MCF 10A (cell line): Measurements from ENCODE around the gene VARS1. TPM values are rescaled to one million over a fixed set of nuclear protein-coding genes. Genes with fewer than 3 reads are reported as not detected.

Source experiments
- BruUV-seq: library from RNA; stranded (reverse); fragments of 400-500 nt; replicated peaks from 2 replicates; lab custom pipeline; 2021; lab: Mats Ljungman, UMichigan
- CTCF ChIA-PET: fragments of 300-600 bp; sonication (Branson Sonifier 250); formaldehyde crosslinking; extraction: SDS; loops from one replicate; lab custom pipeline; 2021; ENCODE audit warnings: antibody characterized with exemption, inconsistent platforms; lab: Yijun Ruan, JAX
- POLR2A ChIA-PET: fragments of 300-600, 350-650 bp; sonication (Branson Sonifier 250); formaldehyde crosslinking; extraction: SDS; loops from one replicate; lab custom pipeline; 2020; ENCODE audit warnings: antibody characterized with exemption, inconsistent platforms; lab: Yijun Ruan, JAX
- DNase-seq: peaks from one replicate; pipeline ENCODE4 v3.0.0-alpha.2; 2018; ENCODE audit not compliant: unreplicated experiment
- H3K27ac Mint-ChIP-seq: one replicate; pipeline ENCODE4 v1.8.0; 2022; ENCODE audit warnings: mild to moderate bottlenecking, low read depth, mixed read lengths; ENCODE audit not compliant: unreplicated experiment
- H3K27me3 Mint-ChIP-seq: one replicate; pipeline ENCODE4 v1.8.0; 2022; ENCODE audit warnings: mixed read lengths; ENCODE audit not compliant: insufficient read depth, unreplicated experiment
- H3K36me3 Mint-ChIP-seq: one replicate; pipeline ENCODE4 v1.8.0; 2022; ENCODE audit warnings: mild to moderate bottlenecking, moderate library complexity, mixed read lengths; ENCODE audit not compliant: insufficient read depth, unreplicated experiment
- H3K4me1 Mint-ChIP-seq: one replicate; pipeline ENCODE4 v1.8.0; 2022; ENCODE audit warnings: mixed read lengths; ENCODE audit not compliant: insufficient read depth, unreplicated experiment
- H3K4me3 Mint-ChIP-seq: one replicate; pipeline ENCODE4 v1.8.0; 2022; ENCODE audit warnings: mild to moderate bottlenecking, moderate library complexity, mixed read lengths; ENCODE audit not compliant: unreplicated experiment
- H3K9me3 Mint-ChIP-seq: one replicate; pipeline ENCODE4 v1.8.0; 2022; ENCODE audit warnings: mixed read lengths; ENCODE audit not compliant: unreplicated experiment
- intact Hi-C: fragments of 100-400 bp; cut with micrococcal nuclease; formaldehyde crosslinking; loops from 2 replicates; pipeline ENCODE4 v1.14.1; 2022
- total RNA-seq: library from RNA; stranded (reverse); gene quantifications from 2 replicates; pipeline ENCODE4 v1.2.3, GENCODE V29; 2022
- TF ChIP-seq, protein P1 (sequence below): fragments of 200-600 bp; IDR thresholded peaks from one replicate; pipeline ENCODE4 v1.8.0; 2022; ENCODE audit warnings: antibody characterized with exemption, mild to moderate bottlenecking; ENCODE audit not compliant: unreplicated experiment

VARS1 gene
- total RNA-seq, 1 experiment from 2014 or later = 200 TPM

GRCh38 chr6:31767096-31767645, 28.4 kb downstream of the VARS1 start:
- no peaks in the 10 kb centered on the region for H3K27me3 Mint-ChIP-seq
- intact Hi-C loops = no loop called here
- no peaks in the 10 kb centered on the region for H3K36me3 Mint-ChIP-seq
- no peak overlapping the region for H3K27ac Mint-ChIP-seq
- TF ChIP-seq, protein P1, sequence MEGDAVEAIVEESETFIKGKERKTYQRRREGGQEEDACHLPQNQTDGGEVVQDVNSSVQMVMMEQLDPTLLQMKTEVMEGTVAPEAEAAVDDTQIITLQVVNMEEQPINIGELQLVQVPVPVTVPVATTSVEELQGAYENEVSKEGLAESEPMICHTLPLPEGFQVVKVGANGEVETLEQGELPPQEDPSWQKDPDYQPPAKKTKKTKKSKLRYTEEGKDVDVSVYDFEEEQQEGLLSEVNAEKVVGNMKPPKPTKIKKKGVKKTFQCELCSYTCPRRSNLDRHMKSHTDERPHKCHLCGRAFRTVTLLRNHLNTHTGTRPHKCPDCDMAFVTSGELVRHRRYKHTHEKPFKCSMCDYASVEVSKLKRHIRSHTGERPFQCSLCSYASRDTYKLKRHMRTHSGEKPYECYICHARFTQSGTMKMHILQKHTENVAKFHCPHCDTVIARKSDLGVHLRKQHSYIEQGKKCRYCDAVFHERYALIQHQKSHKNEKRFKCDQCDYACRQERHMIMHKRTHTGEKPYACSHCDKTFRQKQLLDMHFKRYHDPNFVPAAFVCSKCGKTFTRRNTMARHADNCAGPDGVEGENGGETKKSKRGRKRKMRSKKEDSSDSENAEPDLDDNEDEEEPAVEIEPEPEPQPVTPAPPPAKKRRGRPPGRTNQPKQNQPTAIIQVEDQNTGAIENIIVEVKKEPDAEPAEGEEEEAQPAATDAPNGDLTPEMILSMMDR = no peak
- no peak for DNase-seq
- H3K4me1 Mint-ChIP-seq = no peaks in the 10 kb centered on the region
- H3K9me3 Mint-ChIP-seq = no peaks in the 10 kb centered on the region
- no TSS peak for BruUV-seq
- POLR2A ChIA-PET = no interaction called here
- no peak overlapping the region for H3K4me3 Mint-ChIP-seq
- CTCF ChIA-PET = no interaction called here

DNA sequence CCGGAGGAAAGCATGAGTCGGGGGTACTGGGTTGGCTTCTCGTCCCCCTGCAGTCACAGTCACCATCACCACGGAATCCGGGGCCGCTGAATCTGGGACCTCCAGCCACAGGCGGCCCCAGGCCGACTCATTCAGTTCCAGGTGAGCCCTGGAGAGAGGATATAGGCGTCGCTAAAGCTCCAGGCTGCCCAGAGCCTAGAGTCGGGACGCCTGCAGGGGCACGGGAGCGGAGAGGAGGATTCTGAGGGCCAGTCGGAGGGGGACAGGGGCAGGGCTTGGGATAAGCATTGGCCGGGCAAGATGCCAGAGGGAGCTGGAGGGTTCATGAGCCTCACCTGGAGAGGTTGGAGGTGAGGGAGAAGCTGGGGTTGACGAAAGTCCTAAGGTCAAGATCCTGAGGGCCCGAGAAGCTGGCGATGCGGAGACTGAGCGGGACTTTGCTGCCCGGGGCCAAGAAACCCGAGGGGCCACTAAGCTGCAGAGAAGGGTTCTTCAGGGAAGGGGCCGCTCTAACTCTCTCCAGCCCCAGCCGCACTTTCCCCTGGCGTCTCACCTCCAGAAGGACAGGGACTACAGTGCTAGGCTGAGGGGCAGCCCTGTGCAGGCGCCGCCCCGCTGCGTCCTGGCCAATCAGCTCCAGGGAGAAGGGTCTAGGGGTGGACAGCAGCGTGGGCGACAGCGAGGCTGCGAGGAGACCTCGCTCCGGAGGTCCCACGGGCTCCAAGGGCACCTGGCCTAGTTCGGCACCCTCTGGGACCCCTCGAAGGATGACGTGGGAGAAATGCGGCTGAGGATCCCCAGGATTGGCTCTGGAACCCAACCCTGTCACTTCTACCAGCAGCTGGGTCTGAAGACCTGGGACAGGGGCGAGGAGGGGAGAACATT, 29.4 kb downstream of the VARS1 start:
- intact Hi-C loops = no loop called here
- H3K36me3 Mint-ChIP-seq = no peaks in the 10 kb centered on the region
- H3K4me1 Mint-ChIP-seq = no peaks in the 10 kb centered on the region
- no TSS peak for BruUV-seq
- H3K4me3 Mint-ChIP-seq = no peak overlapping the region
- TF ChIP-seq, protein P1 = no peak
- no peak for DNase-seq
- POLR2A ChIA-PET = interaction anchor here (0.8 kb wide), 1 partner anchor 13 kb away, joined by 3 read pairs; no protein-coding TSS in a partner anchor
- H3K27me3 Mint-ChIP-seq = no peaks in the 10 kb centered on the region
- H3K27ac Mint-ChIP-seq = no peak overlapping the region
- CTCF ChIA-PET = no interaction called here
- no peaks in the 10 kb centered on the region for H3K9me3 Mint-ChIP-seq

GRCh38 chr6:31765559-31765909, 30.0 kb downstream of the VARS1 start:
- no peaks in the 10 kb centered on the region for H3K36me3 Mint-ChIP-seq
- TF ChIP-seq, protein P1 = no peak
- H3K4me1 Mint-ChIP-seq = no peaks in the 10 kb centered on the region
- no peak for DNase-seq
- H3K4me3 Mint-ChIP-seq = no peak overlapping the region
- H3K27me3 Mint-ChIP-seq = no peaks in the 10 kb centered on the region
- ChIA-PET CTCF (no interaction called here), POLR2A (interaction anchor here (0.8 kb wide), 1 partner anchor 13 kb away, joined by 3 read pairs; no protein-coding TSS in a partner anchor)
- BruUV-seq = no TSS peak
- no peak overlapping the region for H3K27ac Mint-ChIP-seq
- H3K9me3 Mint-ChIP-seq = no peaks in the 10 kb centered on the region
- intact Hi-C loops = no loop called here

DNA sequence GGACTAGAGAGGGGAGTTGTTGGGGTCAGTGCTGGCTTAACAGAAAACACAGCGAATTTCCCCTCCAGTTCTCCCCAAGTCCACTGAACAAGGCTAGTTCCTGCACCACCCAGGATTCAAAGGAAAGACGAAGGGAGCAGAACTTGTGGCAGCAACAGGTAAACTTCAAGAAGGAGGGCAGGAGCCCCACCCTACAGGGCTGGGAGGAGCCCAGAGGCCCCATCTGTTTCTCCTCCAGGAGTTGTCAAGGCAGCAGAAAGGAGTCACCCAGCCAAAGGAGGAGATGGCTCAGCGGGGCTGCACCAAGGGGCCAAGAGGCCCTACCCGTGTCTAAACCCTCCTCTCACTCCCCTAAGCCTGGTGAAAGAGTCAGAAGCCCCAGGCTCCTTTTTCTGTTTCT, 31.4 kb downstream of the VARS1 start:
- TF ChIP-seq, protein P1 = no peak
- H3K27ac Mint-ChIP-seq = no peak overlapping the region
- no peaks in the 10 kb centered on the region for H3K36me3 Mint-ChIP-seq
- H3K9me3 Mint-ChIP-seq = no peaks in the 10 kb centered on the region
- no peak for DNase-seq
- ChIA-PET CTCF (no interaction called here), POLR2A (interaction anchor here (1.1 kb wide), 1 partner anchor 11 kb away, joined by 3 read pairs; no protein-coding TSS in a partner anchor)
- intact Hi-C loops = no loop called here
- H3K27me3 Mint-ChIP-seq = no peaks in the 10 kb centered on the region
- H3K4me3 Mint-ChIP-seq = no peak overlapping the region
- no TSS peak for BruUV-seq
- no peaks in the 10 kb centered on the region for H3K4me1 Mint-ChIP-seq
